ENCODE results near the gene SLC25A31.

SLC25A31 gene

GRCh38 chr4:127777487-127777886 lies 47.3 kb downstream of the SLC25A31 start:
- DNase-seq (ENCODE audit: low read depth in 2 of 2), result no peak

GRCh38 chr4:127778102-127778501 lies 47.9 kb downstream of the SLC25A31 start:
- no peak for DNase-seq (ENCODE audit: low read depth in 2 of 2)

GRCh38 chr4:127780598-127780997 lies 50.4 kb downstream of the SLC25A31 start:
- DNase-seq (ENCODE audit: low read depth in 2 of 2), result no peak

GRCh38 chr4:127781300-127782024 lies 51.3 kb downstream of the SLC25A31 start:
- DNase-seq (ENCODE audit: low read depth in 2 of 2), result no peak

GRCh38 chr4:127782025-127782274 lies 51.8 kb downstream of the SLC25A31 start:
- peak in 1 of 2 donors; percentile 54 for DNase-seq (ENCODE audit: low read depth in 2 of 2)

- peak; percentile 22 to 28 for DNase-seq (ENCODE audit: low read depth in 2 of 2)
Observed at GRCh38 chr4:127782275-127783025, 52.2 kb downstream of the SLC25A31 start, which contains the start of gene HSPA4L. Gene HSPA4L, plus strand, starts transcription at chr4:127782322. Its CDS starts 229 bp downstream, at chr4:127782551.

- no peak for DNase-seq (ENCODE audit: low read depth in 2 of 2)
Observed at GRCh38 chr4:127783026-127783769, 53.0 kb downstream of the SLC25A31 start.

- DNase-seq (ENCODE audit: low read depth in 2 of 2), result no peak
Observed at GRCh38 chr4:127783955-127784770, 54.0 kb downstream of the SLC25A31 start.

GRCh38 chr4:127788517-127788916 lies 58.3 kb downstream of the SLC25A31 start:
- DNase-seq (ENCODE audit: low read depth in 2 of 2), result no peak

- no peak for DNase-seq (ENCODE audit: low read depth in 2 of 2)
Observed at GRCh38 chr4:127791391-127791790, 61.2 kb downstream of the SLC25A31 start.

- no peak for DNase-seq (ENCODE audit: low read depth in 2 of 2)
Observed at GRCh38 chr4:127793528-127793927, 63.3 kb downstream of the SLC25A31 start.

GRCh38 chr4:127799711-127800110 lies 69.5 kb downstream of the SLC25A31 start:
- DNase-seq (ENCODE audit: low read depth in 2 of 2), result no peak

- no peak for DNase-seq (ENCODE audit: low read depth in 2 of 2)
Observed at GRCh38 chr4:127809173-127809800, 79.1 kb downstream of the SLC25A31 start.

GRCh38 chr4:127810551-127810950 lies 80.4 kb downstream of the SLC25A31 start:
- no peak for DNase-seq (ENCODE audit: low read depth in 2 of 2)

GRCh38 chr4:127822430-127822829 lies 92.2 kb downstream of the SLC25A31 start:
- DNase-seq (ENCODE audit: low read depth in 2 of 2), result no peak

All from activated CD4-positive, alpha-beta T cell treated with anti-CD3 and anti-CD28 coated beads for 24 hours (primary cell).